GM18909 (cell line): ENCODE results near the gene ZNF493.

Experiments
- ATAC-seq: cut with Tn5 transposase; IDR thresholded peaks from one replicate; pipeline ENCODE4 v1.9.1; 2021; ENCODE audit warnings: mild to moderate bottlenecking; ENCODE audit not compliant: unreplicated experiment, poor library complexity

ZNF493 gene

GRCh38 chr19:21460686-21461085, 63.8 kb downstream of the ZNF493 start:
- ATAC-seq = no peak

GRCh38 chr19:21462540-21462939, 65.6 kb downstream of the ZNF493 start:
- no peak for ATAC-seq

- peak; percentile 86 for ATAC-seq
Observed at GRCh38 chr19:21463449-21464105, 66.6 kb downstream of the ZNF493 start.

GRCh38 chr19:21466627-21467026, 69.7 kb downstream of the ZNF493 start:
- ATAC-seq = no peak

GRCh38 chr19:21468791-21469190, 71.9 kb downstream of the ZNF493 start:
- ATAC-seq = no peak

GRCh38 chr19:21472507-21472906, 75.6 kb downstream of the ZNF493 start:
- no peak for ATAC-seq

- ATAC-seq = peak; percentile 80
Observed at GRCh38 chr19:21474671-21475181, 77.8 kb downstream of the ZNF493 start.
